Cardiac fibroblast (primary cell): ENCODE data around the gene ETV1.

Experiments used
- DNase-seq, 2 donors: peaks; one replicate each; pipeline versions ENCODE4 v3.0.0 to v3.0.0-alpha.2; 2010; ENCODE audit warnings: low read depth in 2 of 2
- H3K4me3 ChIP-seq, 2 donors: replicated peaks in 1 of 2; 1 replicate in 1 of 2; 2 replicates in 1 of 2; pipeline ENCODE4 v1.5.1; 2011; ENCODE audit warnings: low read depth in 2 of 2, low read length in 2 of 2, mild to moderate bottlenecking in 2 of 2, moderate library complexity in 1 of 2
- CTCF ChIP-seq: IDR thresholded peaks from one replicate; pipeline ENCODE4 v1.5.1; 2011; ENCODE audit warnings: low read depth, mild to moderate bottlenecking, low read length, inconsistent platforms

The ETV1 gene

GRCh38 chr7:13982940-13983677 is 6.4 kb downstream of the ETV1 start:
- TF ChIP-seq CTCF = no peak
- peak; percentile 30 to 40 for DNase-seq
- no peak overlapping the region for H3K4me3 ChIP-seq

GRCh38 chr7:13981070-13981469 is 8.4 kb downstream of the ETV1 start:
- peak; percentile 97 for DNase-seq
- no peak for TF ChIP-seq CTCF
- H3K4me3 ChIP-seq = no peak overlapping the region

- TF ChIP-seq CTCF = no peak
- no peak overlapping the region for H3K4me3 ChIP-seq
- DNase-seq = no peak
These were observed 9.0 kb downstream of the ETV1 start for GRCh38 chr7:13980474-13980873.

GRCh38 chr7:13979671-13980435 is 9.6 kb downstream of the ETV1 start:
- peak overlapping the region in 1 of 2 donors; percentile 12 for H3K4me3 ChIP-seq
- TF ChIP-seq CTCF = no peak
- peak; percentile 57 to 85 for DNase-seq

- DNase-seq = no peak
- TF ChIP-seq CTCF = no peak
- H3K4me3 ChIP-seq = no peak overlapping the region
These were observed 12.9 kb downstream of the ETV1 start for GRCh38 chr7:13976594-13976993.

- no peak overlapping the region for H3K4me3 ChIP-seq
- TF ChIP-seq CTCF = no peak
- no peak for DNase-seq
These were observed 24.4 kb downstream of the ETV1 start for GRCh38 chr7:13965077-13965476.
